Stimulated activated CD8-positive, alpha-beta memory T cell treated with anti-CD3 and anti-CD28 coated beads, Interleukin-15, amount 100 ng/mL, for 4 hours (primary cell): Measurements from ENCODE around the gene SNRPN.
A peak's percentile ranks its signal among the peaks of the same experiment; 100 is the strongest.
"Not testable (repeated sequence)": the region's sequence is repeated elsewhere in the genome, so short reads cannot be mapped to it uniquely, and the experiment has no call there.

Experiments
- DNase-seq, 2 donors: peaks; one replicate each; pipeline ENCODE4 v3.0.0-alpha.2; 2020; ENCODE audit warnings: low read depth in 2 of 2

The SNRPN gene

GRCh38 chr15:24954783-24955530, at the start of gene SNRPN, which contains the start of gene SNURF:
Gene SNRPN, plus strand, starts transcription at chr15:24954987. Its CDS starts 19,467 bp downstream, at chr15:24974454.
Gene SNURF, plus strand, starts transcription at chr15:24954987. Its CDS starts 62 bp downstream, at chr15:24955049.
- peak; percentile 39 to 42 for DNase-seq

GRCh38 chr15:24916305-24917009, 38.3 kb upstream of the SNRPN start:
- no peak for DNase-seq

GRCh38 chr15:24917431-24917830, 37.4 kb upstream of the SNRPN start:
- DNase-seq: no peak

GRCh38 chr15:24919446-24919845, 35.3 kb upstream of the SNRPN start:
- DNase-seq: no peak

GRCh38 chr15:24922781-24923180, 32.0 kb upstream of the SNRPN start:
- not testable (repeated sequence) for DNase-seq

- DNase-seq: no peak
These were observed 30.6 kb upstream of the SNRPN start for GRCh38 chr15:24924153-24924552.

GRCh38 chr15:24924621-24925020, 30.2 kb upstream of the SNRPN start:
- DNase-seq: no peak

- not testable (repeated sequence) for DNase-seq
These were observed 22.7 kb upstream of the SNRPN start for GRCh38 chr15:24931874-24932732.

GRCh38 chr15:24933716-24934115, 21.1 kb upstream of the SNRPN start:
- no peak for DNase-seq

- not testable (repeated sequence) for DNase-seq
These were observed 16.6 kb upstream of the SNRPN start for GRCh38 chr15:24938224-24938623.

GRCh38 chr15:24940236-24940635, 14.6 kb upstream of the SNRPN start:
- no peak for DNase-seq

- no peak for DNase-seq
These were observed 11.4 kb upstream of the SNRPN start for GRCh38 chr15:24943361-24943760.

- DNase-seq: no peak
These were observed 9.8 kb upstream of the SNRPN start for GRCh38 chr15:24944954-24945353.

GRCh38 chr15:24945711-24946110, 9.1 kb upstream of the SNRPN start:
- DNase-seq: no peak

- no peak for DNase-seq
These were observed 6.3 kb upstream of the SNRPN start for GRCh38 chr15:24948495-24948894.

GRCh38 chr15:24955531-24955921, 739 bp downstream of the SNRPN start:
- no peak for DNase-seq

GRCh38 chr15:24956111-24956838, 1.5 kb downstream of the SNRPN start:
- peak; percentile 21 to 51 for DNase-seq

- no peak for DNase-seq
These were observed 2.9 kb downstream of the SNRPN start for GRCh38 chr15:24957691-24958090.

- no peak for DNase-seq
These were observed 7.2 kb downstream of the SNRPN start for GRCh38 chr15:24961967-24962366.

- DNase-seq: no peak
These were observed 8.1 kb downstream of the SNRPN start for GRCh38 chr15:24962880-24963279.

- no peak for DNase-seq
These were observed 11.7 kb downstream of the SNRPN start for GRCh38 chr15:24966364-24967103.
